ENCODE results near the gene TLE1. TPM values are rescaled to one million over a fixed set of nuclear protein-coding genes. Genes with fewer than 3 reads are reported as not detected.
A peak's percentile ranks its signal among the peaks of the same experiment; 100 is the strongest.

Gene TLE1
- total and polyA plus RNA-seq, 2 experiments from 2014 or later = 100 to 117 TPM

- Histone ChIP-seq H2AFZ (no peak overlapping the region), H3K9me2 (replicated peaks; ENCODE audit: insufficient read depth) (no peaks in the 10 kb centered on the region), H3K79me2 (peaks cover 7% of the 10 kb centered on the region), H3K27me3 (no peaks in the 10 kb centered on the region), H4K20me1 (ENCODE audit: insufficient read depth, poor library complexity, severe bottlenecking) (no peaks in the 10 kb centered on the region), H3K36me3 (replicated peaks; ENCODE audit: insufficient read depth, low read depth) (no peaks in the 10 kb centered on the region), H3K4me1 (ENCODE audit: insufficient read depth) (peaks cover 27% of the 10 kb centered on the region), H3K9me3 (ENCODE audit: low read depth) (no peaks in the 10 kb centered on the region), H3K27ac (peak overlapping the region; percentile 94), H3K4me2 (no peak overlapping the region), H3K4me3 (no peak overlapping the region)
- 60% methylated on average over 5 of the region's 5 CpGs for WGBS (ENCODE audit: low lambda C conversion rate, missing lambda C conversion rate)
- DNase-seq (ENCODE audit: low spot score) = no peak
- TF ChIP-seq EZH2 (IDR thresholded peaks at IDR 0.05; ENCODE audit: borderline replicate concordance) (no peak), CTCF (IDR thresholded peaks at IDR 0.05; ENCODE audit: poor library complexity) (no peak), EZH2phosphoT487 (IDR thresholded peaks at IDR 0.05; ENCODE audit: low read depth, severe bottlenecking, unreplicated experiment) (no peak)
These were observed 100.0 kb downstream of the TLE1 start for GRCh38 chr9:81589392-81589791.

- Histone ChIP-seq H2AFZ (no peak overlapping the region), H4K20me1 (ENCODE audit: insufficient read depth, poor library complexity, severe bottlenecking) (no peaks in the 10 kb centered on the region), H3K4me3 (no peak overlapping the region), H3K9me3 (ENCODE audit: low read depth) (no peaks in the 10 kb centered on the region), H3K4me2 (peak overlapping the region; percentile 63), H3K4me1 (ENCODE audit: insufficient read depth) (peaks cover 27% of the 10 kb centered on the region), H3K27ac (peak overlapping the region; percentile 94), H3K27me3 (no peaks in the 10 kb centered on the region), H3K9me2 (replicated peaks; ENCODE audit: insufficient read depth) (no peaks in the 10 kb centered on the region), H3K36me3 (replicated peaks; ENCODE audit: insufficient read depth, low read depth) (no peaks in the 10 kb centered on the region), H3K79me2 (no peaks in the 10 kb centered on the region)
- WGBS (ENCODE audit: low lambda C conversion rate, missing lambda C conversion rate) = 52% methylated on average over 15 of the region's 15 CpGs
- DNase-seq (ENCODE audit: low spot score) = peak; percentile 80
- no peak for TF ChIP-seq CTCF (IDR thresholded peaks at IDR 0.05; ENCODE audit: poor library complexity)
- no peak for TF ChIP-seq EZH2phosphoT487 (IDR thresholded peaks at IDR 0.05; ENCODE audit: low read depth, severe bottlenecking, unreplicated experiment)
- no peak for TF ChIP-seq EZH2 (IDR thresholded peaks at IDR 0.05; ENCODE audit: borderline replicate concordance)
These were observed 101.0 kb downstream of the TLE1 start for GRCh38 chr9:81588148-81588871.

- peak overlapping the region; percentile 63 for H3K4me2 ChIP-seq
- DNase-seq (ENCODE audit: low spot score) = no peak
- no peak overlapping the region for H2AFZ ChIP-seq
- H3K36me3 ChIP-seq (replicated peaks; ENCODE audit: insufficient read depth, low read depth) = no peaks in the 10 kb centered on the region
- TF ChIP-seq EZH2phosphoT487 (IDR thresholded peaks at IDR 0.05; ENCODE audit: low read depth, severe bottlenecking, unreplicated experiment) (no peak), EZH2 (IDR thresholded peaks at IDR 0.05; ENCODE audit: borderline replicate concordance) (no peak), CTCF (IDR thresholded peaks at IDR 0.05; ENCODE audit: poor library complexity) (no peak)
- H3K79me2 ChIP-seq = no peaks in the 10 kb centered on the region
- 97% methylated on average over 1 of the region's 1 CpG for WGBS (ENCODE audit: low lambda C conversion rate, missing lambda C conversion rate)
- H3K27ac ChIP-seq = peak overlapping the region; percentile 94
- no peaks in the 10 kb centered on the region for H3K9me3 ChIP-seq (ENCODE audit: low read depth)
- no peaks in the 10 kb centered on the region for H4K20me1 ChIP-seq (ENCODE audit: insufficient read depth, poor library complexity, severe bottlenecking)
- H3K9me2 ChIP-seq (replicated peaks; ENCODE audit: insufficient read depth) = no peaks in the 10 kb centered on the region
- H3K4me3 ChIP-seq = no peak overlapping the region
- no peaks in the 10 kb centered on the region for H3K27me3 ChIP-seq
- H3K4me1 ChIP-seq (ENCODE audit: insufficient read depth) = peaks cover 21% of the 10 kb centered on the region
These were observed 102.6 kb downstream of the TLE1 start for GRCh38 chr9:81586786-81587185.

Measured in hepatocyte (in vitro differentiated cells).